Esophagus (tissue), 2 donors: ENCODE data around the gene ZNF318. TPM values are rescaled to one million over a fixed set of nuclear protein-coding genes. Genes with fewer than 3 reads are reported as not detected.
"Not testable (repeated sequence)": the region's sequence is repeated elsewhere in the genome, so short reads cannot be mapped to it uniquely, and the experiment has no call there.

ENCODE experiments used
- H3K27ac ChIP-seq, 2 donors: one replicate each; pipeline ENCODE4 v1.5.1; 2013; ENCODE audit warnings: low read depth in 2 of 2, mild to moderate bottlenecking in 2 of 2, inconsistent platforms in 1 of 2, low read length in 1 of 2, moderate library complexity in 1 of 2
- H3K27me3 ChIP-seq, 2 donors: one replicate each; pipeline ENCODE4 v1.6.1; 2013; ENCODE audit warnings: low read length in 2 of 2, control low read depth in 1 of 2, mild to moderate bottlenecking in 1 of 2; ENCODE audit not compliant: insufficient read depth in 2 of 2, control insufficient read depth in 1 of 2
- H3K36me3 ChIP-seq, 2 donors: one replicate each; pipeline ENCODE4 v1.6.1; 2013; ENCODE audit warnings: low read length in 1 of 2; ENCODE audit not compliant: control insufficient read depth in 2 of 2, insufficient read depth in 2 of 2
- H3K4me1 ChIP-seq, 2 donors: one replicate each; pipeline ENCODE4 v1.6.1; 2013; ENCODE audit warnings: low read length in 1 of 2; ENCODE audit not compliant: control insufficient read depth in 2 of 2, insufficient read depth in 2 of 2
- H3K4me3 ChIP-seq, 2 donors: one replicate each; pipeline ENCODE4 v1.5.1; 2013; ENCODE audit warnings: low read length in 2 of 2, mild to moderate bottlenecking in 2 of 2, low read depth in 1 of 2, moderate library complexity in 1 of 2
- H3K9me3 ChIP-seq, 2 donors: one replicate each; pipeline ENCODE4 v1.6.1; 2013; ENCODE audit warnings: mild to moderate bottlenecking in 2 of 2, low read depth in 1 of 2, low read length in 1 of 2, moderate library complexity in 1 of 2; ENCODE audit not compliant: control insufficient read depth in 2 of 2, insufficient read depth in 1 of 2
- WGBS, 2 donors: extraction: QIAGEN DNeasy Blood & Tissue Kit; methylation state at CpG; one replicate each; pipeline ENCODE4 v1.1.7; 2013; 5-methylcytosine and 5-hydroxymethylcytosine counted together
- polyA plus RNA-seq, 2 donors: library from polyadenylated mRNA; stranded (reverse); fragments of 200-250 nt; gene quantifications; one replicate each; pipeline ENCODE4 v1.2.3, GENCODE V29; 2013
- donor health status: healthy with polysubstance abuse.
- donor health status: Bipolar disorder and iron deficiency.

ZNF318 gene
- polyA plus RNA-seq, 2 donors, result 3.2 to 4.8 TPM

DNA sequence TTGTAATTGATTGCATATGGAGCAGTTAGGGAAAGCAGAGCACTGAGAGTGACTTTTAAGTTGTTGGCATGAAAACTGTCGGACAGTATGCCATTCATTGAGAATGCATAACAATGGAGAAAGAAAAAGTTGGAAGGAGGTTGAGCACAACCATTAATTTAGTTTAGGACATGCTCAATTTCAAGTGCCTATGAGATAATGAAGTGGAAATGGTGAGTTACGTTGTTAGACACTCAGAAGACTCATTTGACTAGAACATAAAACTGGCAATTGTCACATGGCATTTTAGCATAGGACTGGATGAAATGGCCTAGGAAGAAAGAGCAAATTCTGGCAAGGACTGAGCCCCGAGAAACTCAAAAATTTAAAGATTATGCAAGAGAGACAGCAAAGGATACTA, 22.0 kb downstream of the ZNF318 start:
- H3K4me3 ChIP-seq, result no peak overlapping the region
- no peaks in the 10 kb centered on the region for H3K4me1 ChIP-seq
- peaks cover 3 to 7% of the 10 kb centered on the region in 2 donors for H3K36me3 ChIP-seq
- no peak overlapping the region for H3K27ac ChIP-seq
- H3K27me3 ChIP-seq, result no peaks in the 10 kb centered on the region
- H3K9me3 ChIP-seq, result no peaks in the 10 kb centered on the region
- 89 to 92% methylated on average over 3 of the region's 3 CpGs for WGBS, 2 donors

- Histone ChIP-seq H3K27ac (no peak overlapping the region), H3K4me1 (no peaks in the 10 kb centered on the region), H3K27me3 (no peaks in the 10 kb centered on the region), H3K4me3 (no peak overlapping the region), H3K36me3 (peaks cover 3 to 7% of the 10 kb centered on the region in 2 donors), H3K9me3 (no peaks in the 10 kb centered on the region)
- WGBS, 2 donors, result 81 to 86% methylated on average over 3 of the region's 3 CpGs
These were observed 22.4 kb downstream of the ZNF318 start for GRCh38 chr6:43347021-43347420.

DNA sequence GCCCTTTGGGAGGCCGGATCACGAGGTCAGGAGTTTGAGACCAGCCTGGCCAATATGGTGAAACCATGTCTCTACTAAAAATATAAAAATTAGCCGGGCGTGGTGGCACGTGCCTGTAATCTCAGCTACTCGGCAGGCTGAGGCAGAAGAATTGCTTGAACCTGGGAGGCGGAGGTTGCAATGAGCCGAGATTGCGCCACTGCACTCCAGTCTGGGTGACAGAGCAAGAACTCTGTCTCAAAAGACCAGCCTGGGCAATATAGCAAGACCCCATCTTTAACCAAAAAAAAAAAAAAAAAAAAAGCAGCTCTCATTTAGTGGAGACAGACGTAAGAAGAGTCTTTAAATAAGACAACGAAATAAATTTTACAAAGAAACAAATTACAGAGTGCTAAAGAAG, 23.2 kb downstream of the ZNF318 start:
- not testable (repeated sequence) for H3K27ac ChIP-seq, H3K4me3 ChIP-seq, H3K4me1 ChIP-seq, H3K9me3 ChIP-seq, H3K27me3 ChIP-seq
- H3K36me3 ChIP-seq, result peaks cover 3 to 10% of the 10 kb centered on the region in 2 donors
- WGBS, 2 donors, result 96 to 97% methylated on average over 11 of the region's 11 CpGs

DNA sequence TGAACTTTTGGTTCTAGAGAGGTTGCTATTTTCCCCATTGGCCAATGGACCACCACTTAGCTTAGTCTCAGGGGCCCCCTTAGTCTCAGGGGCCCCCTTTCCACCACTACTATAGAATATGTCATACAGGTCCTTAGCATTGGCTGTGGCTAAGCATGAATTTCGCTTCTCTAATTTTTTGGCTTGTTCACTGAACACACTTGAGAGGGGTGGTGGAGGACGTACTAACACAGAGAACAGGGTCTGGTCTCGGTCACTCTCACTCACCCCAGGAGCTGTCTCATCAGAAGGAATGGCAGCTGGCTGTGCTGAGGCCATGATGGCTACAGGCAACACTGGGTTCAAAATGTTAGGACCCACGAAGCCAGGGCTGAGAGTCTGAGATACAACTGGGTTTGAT, 30.3 kb downstream of the ZNF318 start:
- Histone ChIP-seq H3K4me1 (no peaks in the 10 kb centered on the region), H3K4me3 (no peak overlapping the region), H3K27ac (no peak overlapping the region), H3K27me3 (no peaks in the 10 kb centered on the region), H3K9me3 (no peaks in the 10 kb centered on the region), H3K36me3 (peaks cover 6 to 13% of the 10 kb centered on the region in 2 donors)
- 87 to 92% methylated on average over 4 of the region's 4 CpGs for WGBS, 2 donors

GRCh38 chr6:43338243-43338642, 31.2 kb downstream of the ZNF318 start:
- H3K36me3 ChIP-seq, result peaks cover 6 to 13% of the 10 kb centered on the region in 2 donors
- no peaks in the 10 kb centered on the region for H3K4me1 ChIP-seq
- H3K27ac ChIP-seq, result no peak overlapping the region
- no peaks in the 10 kb centered on the region for H3K27me3 ChIP-seq
- H3K9me3 ChIP-seq, result no peaks in the 10 kb centered on the region
- no peak overlapping the region for H3K4me3 ChIP-seq

DNA sequence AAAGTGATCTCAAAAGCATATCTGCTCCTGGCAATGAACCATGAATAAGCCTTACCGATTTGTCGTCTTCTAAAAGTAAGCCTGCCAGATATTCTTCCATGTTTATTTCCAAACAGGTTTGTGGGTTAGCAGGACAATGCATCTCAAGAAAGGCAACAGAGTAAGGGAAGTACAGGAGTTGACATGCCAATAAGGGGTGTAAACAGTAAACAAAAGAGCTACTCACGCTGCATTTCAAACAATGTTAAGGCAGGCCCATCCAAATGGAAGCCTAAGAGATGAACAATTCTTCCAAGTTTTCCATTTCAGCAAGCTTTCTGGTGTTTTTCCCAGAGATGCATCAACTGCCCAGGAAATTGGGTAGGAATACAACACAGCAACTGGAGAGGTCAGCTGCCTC, 33.1 kb downstream of the ZNF318 start:
- Histone ChIP-seq H3K4me1 (no peaks in the 10 kb centered on the region), H3K9me3 (no peaks in the 10 kb centered on the region), H3K27ac (no peak overlapping the region), H3K4me3 (no peak overlapping the region), H3K36me3 (peaks cover 3 to 13% of the 10 kb centered on the region in 2 donors), H3K27me3 (no peaks in the 10 kb centered on the region)
- WGBS, 2 donors, result 47 to 64% methylated on average over 3 of the region's 3 CpGs

GRCh38 chr6:43335469-43335868, 34.0 kb downstream of the ZNF318 start:
- no peaks in the 10 kb centered on the region for H3K27me3 ChIP-seq
- H3K9me3 ChIP-seq, result no peaks in the 10 kb centered on the region
- no peak overlapping the region for H3K4me3 ChIP-seq
- 73 to 88% methylated on average over 3 of the region's 3 CpGs for WGBS, 2 donors
- H3K36me3 ChIP-seq, result peaks cover 3 to 13% of the 10 kb centered on the region in 2 donors
- no peaks in the 10 kb centered on the region for H3K4me1 ChIP-seq
- no peak overlapping the region for H3K27ac ChIP-seq

- WGBS, 2 donors, result 19 to 24% methylated on average over 2 of the region's 2 CpGs
These were observed 34.9 kb downstream of the ZNF318 start for GRCh38 chr6:43334466-43335095.

GRCh38 chr6:43331891-43332290, 37.6 kb downstream of the ZNF318 start:
- no peaks in the 10 kb centered on the region for H3K4me1 ChIP-seq
- 68 to 76% methylated on average over 4 of the region's 4 CpGs for WGBS, 2 donors
- no peak overlapping the region for H3K4me3 ChIP-seq
- no peaks in the 10 kb centered on the region for H3K9me3 ChIP-seq
- H3K36me3 ChIP-seq, result peaks cover 0 to 3% of the 10 kb centered on the region in 2 donors
- no peak overlapping the region for H3K27ac ChIP-seq
- H3K27me3 ChIP-seq, result no peaks in the 10 kb centered on the region

More at GRCh38 chr6:43334466-43335095, 34.9 kb downstream of the ZNF318 start:
- no peaks in the 10 kb centered on the region for H3K27me3 ChIP-seq
- H3K9me3 ChIP-seq, result no peaks in the 10 kb centered on the region
- H3K27ac ChIP-seq, result no peak overlapping the region
- H3K36me3 ChIP-seq, result peaks cover under 1 to 11% of the 10 kb centered on the region in 2 donors
- no peak overlapping the region for H3K4me3 ChIP-seq
- H3K4me1 ChIP-seq, result no peaks in the 10 kb centered on the region

DNA sequence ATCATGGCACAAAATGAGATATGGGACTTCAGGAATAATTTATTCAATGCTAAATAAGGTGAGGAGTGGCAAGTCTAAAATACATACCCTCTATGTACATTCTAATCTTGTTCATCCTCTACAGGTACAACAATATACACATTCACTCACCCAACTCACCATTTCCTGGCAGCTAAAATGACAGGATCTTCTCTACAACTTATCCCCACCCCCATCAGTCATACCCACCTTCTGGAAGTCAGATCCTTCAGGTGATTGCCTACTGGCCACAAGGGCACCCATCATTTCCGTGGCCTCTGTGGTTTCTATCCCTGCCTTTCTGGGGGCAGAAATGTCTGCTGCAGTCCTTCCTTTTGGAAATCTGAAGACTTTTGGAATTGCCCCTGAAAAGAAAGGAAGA, 38.0 kb downstream of the ZNF318 start:
- no peaks in the 10 kb centered on the region for H3K4me1 ChIP-seq
- no peaks in the 10 kb centered on the region for H3K9me3 ChIP-seq
- no peak overlapping the region for H3K27ac ChIP-seq
- H3K27me3 ChIP-seq, result no peaks in the 10 kb centered on the region
- H3K36me3 ChIP-seq, result peaks cover 0 to 2% of the 10 kb centered on the region in 2 donors
- 79 to 81% methylated on average over 1 of the region's 1 CpG for WGBS, 2 donors
- no peak overlapping the region for H3K4me3 ChIP-seq
